A673 (cell line): ENCODE results near the gene ZNF445. TPM values are rescaled to one million over a fixed set of nuclear protein-coding genes. Genes with fewer than 3 reads are reported as not detected.

Source experiments
- BruUV-seq: library from RNA; stranded (reverse); fragments of 400-500 nt; replicated peaks from 2 replicates; lab custom pipeline; 2021; lab: Mats Ljungman, UMichigan
- CTCF ChIA-PET: fragments of 300-600 bp; sonication (Branson Sonifier 250); formaldehyde crosslinking; loops from one replicate; lab custom pipeline; 2022; ENCODE audit warnings: antibody characterized with exemption; lab: Charles Lee
- POLR2A ChIA-PET: fragments of 300-600 bp; sonication (Branson Sonifier 250); formaldehyde crosslinking; loops from one replicate; lab custom pipeline; 2022; ENCODE audit warnings: antibody characterized with exemption; ENCODE audit not compliant: low non-redundant PET; lab: Charles Lee
- DNase-seq: peaks from one replicate; pipeline ENCODE4 v3.0.0-alpha.2; 2015; ENCODE audit warnings: low spot score
- H3K27ac ChIP-seq: fragments of 200-600 bp; sonication (generic); 2 replicates; pipeline ENCODE4 v1.5.1; 2016; ENCODE audit warnings: mixed run types, low read depth, mild to moderate bottlenecking, mixed read lengths, antibody characterized with exemption, low read length; ENCODE audit not compliant: poor library complexity, severe bottlenecking
- H3K27me3 ChIP-seq: fragments of 200-600 bp; sonication (generic); replicated peaks from 2 replicates; pipeline ENCODE4 v1.6.1; 2017; ENCODE audit warnings: mixed run types, low read depth, mild to moderate bottlenecking, mixed read lengths, antibody characterized with exemption, low read length; ENCODE audit not compliant: insufficient read depth, poor library complexity
- H3K36me3 ChIP-seq: fragments of 200-600 bp; sonication (generic); 2 replicates; pipeline ENCODE4 v1.6.1; 2016; ENCODE audit warnings: mixed run types, mild to moderate bottlenecking, mixed read lengths, antibody characterized with exemption, low read length; ENCODE audit not compliant: insufficient read depth, poor library complexity, severe bottlenecking
- H3K4me1 ChIP-seq: fragments of 200-600 bp; sonication (generic); 2 replicates; pipeline ENCODE4 v1.6.1; 2017; ENCODE audit warnings: mixed run types, mild to moderate bottlenecking, mixed read lengths, antibody characterized with exemption, low read length; ENCODE audit not compliant: insufficient read depth, poor library complexity, severe bottlenecking
- H3K4me3 ChIP-seq: fragments of 200-600 bp; sonication (generic); 2 replicates; pipeline ENCODE4 v1.5.1; 2016; ENCODE audit warnings: low read depth, mixed run types, mild to moderate bottlenecking, mixed read lengths, low read length; ENCODE audit not compliant: poor library complexity, severe bottlenecking
- H3K9me3 ChIP-seq: fragments of 200-600 bp; sonication (generic); 2 replicates; pipeline ENCODE4 v1.6.1; 2016; ENCODE audit warnings: mixed run types, low read depth, mild to moderate bottlenecking, mixed read lengths, antibody characterized with exemption, low read length; ENCODE audit not compliant: poor library complexity, severe bottlenecking
- CTCF ChIP-seq: fragments of 300-800, 200-600 bp; sonication (generic); conservative IDR thresholded peaks from 2 replicates; pipeline ENCODE4 v1.5.1; 2017; ENCODE audit warnings: low read depth, mild to moderate bottlenecking, antibody characterized with exemption, low read length, moderate library complexity, mixed read lengths
- EZH2 ChIP-seq: fragments of 200-600 bp; sonication (generic); IDR thresholded peaks from 2 replicates; pipeline ENCODE4 v1.6.1; 2017; ENCODE audit warnings: borderline replicate concordance, low read depth, mild to moderate bottlenecking, mixed read lengths, antibody characterized with exemption, low read length; ENCODE audit not compliant: poor library complexity, severe bottlenecking
- intact Hi-C: fragments of 100-400 bp; cut with micrococcal nuclease; formaldehyde crosslinking; loops from one replicate; pipeline ENCODE4 v1.10.0; 2022; ENCODE audit not compliant: unreplicated experiment
- total RNA-seq: library from RNA; stranded (reverse); gene quantifications from 2 replicates; pipeline ENCODE4 v1.2.3, GENCODE V29; 2021

ZNF445 gene
- total RNA-seq, 1 experiment from 2014 or later, result 18.6 TPM

- TF ChIP-seq CTCF (no peak), EZH2 (no peak)
- no peak overlapping the region for H3K4me3 ChIP-seq
- H3K4me1 ChIP-seq, result no peaks in the 10 kb centered on the region
- no peak for DNase-seq
- no peak overlapping the region for H3K27ac ChIP-seq
- peaks cover 36% of the 10 kb centered on the region for H3K36me3 ChIP-seq
- intact Hi-C loops, result no loop called here
- no peaks in the 10 kb centered on the region for H3K9me3 ChIP-seq
- ChIA-PET POLR2A (no interaction called here), CTCF (no interaction called here)
- H3K27me3 ChIP-seq, result no peaks in the 10 kb centered on the region
- BruUV-seq, result no TSS peak
Measured at GRCh38 chr3:44444896-44445691, 32.4 kb downstream of the ZNF445 start.

GRCh38 chr3:44444437-44444836 is 33.0 kb downstream of the ZNF445 start:
- BruUV-seq, result no TSS peak
- TF ChIP-seq CTCF (no peak), EZH2 (no peak)
- DNase-seq, result no peak
- intact Hi-C loops, result no loop called here
- H3K27me3 ChIP-seq, result no peaks in the 10 kb centered on the region
- H3K27ac ChIP-seq, result no peak overlapping the region
- ChIA-PET POLR2A (no interaction called here), CTCF (no interaction called here)
- H3K4me3 ChIP-seq, result no peak overlapping the region
- H3K9me3 ChIP-seq, result no peaks in the 10 kb centered on the region
- H3K4me1 ChIP-seq, result no peaks in the 10 kb centered on the region
- H3K36me3 ChIP-seq, result peaks cover 30% of the 10 kb centered on the region

- intact Hi-C loops, result no loop called here
- no peak overlapping the region for H3K27ac ChIP-seq
- no peaks in the 10 kb centered on the region for H3K4me1 ChIP-seq
- H3K4me3 ChIP-seq, result no peak overlapping the region
- no peak for DNase-seq
- CTCF ChIA-PET, result no interaction called here
- TF ChIP-seq CTCF, result no peak
- no peak for TF ChIP-seq EZH2
- POLR2A ChIA-PET, result no interaction called here
- no peaks in the 10 kb centered on the region for H3K27me3 ChIP-seq
- peaks cover 14% of the 10 kb centered on the region for H3K36me3 ChIP-seq
- no TSS peak for BruUV-seq
- H3K9me3 ChIP-seq, result no peaks in the 10 kb centered on the region
Measured at GRCh38 chr3:44442596-44443309, 34.7 kb downstream of the ZNF445 start.
